GM12892 (cell line): ENCODE data around the gene TAF11.
"Not testable (repeated sequence)": the region's sequence is repeated elsewhere in the genome, so short reads cannot be mapped to it uniquely, and the experiment has no call there.

ENCODE experiments used
- DNase-seq: peaks from one replicate; pipeline ENCODE4 v3.0.0; 2011; ENCODE audit not compliant: insufficient read length
- FAIRE-seq: peaks from 2 replicates; lab custom pipeline; 2011; peaks lifted over from hg19 to GRCh38; lab: Jason Lieb, UNC
- POLR2A ChIP-seq: IDR thresholded peaks from 2 replicates; pipeline ENCODE4 v1.6.1; 2011; ENCODE audit warnings: low read depth, low read length, control low read depth
- POLR2AphosphoS5 ChIP-seq: IDR thresholded peaks from 2 replicates; pipeline ENCODE4 v1.6.1; 2011; ENCODE audit warnings: low read depth, low read length, control low read depth
- TAF1 ChIP-seq: IDR thresholded peaks from 2 replicates; pipeline ENCODE4 v1.6.1; 2011; ENCODE audit warnings: low read depth, mild to moderate bottlenecking, control low read depth, low read length, borderline replicate concordance

Gene TAF11

GRCh38 chr6:34852406-34853085 lies 35.3 kb downstream of the TAF11 start:
- DNase-seq = no peak
- no peak for FAIRE-seq
- no peak for TF ChIP-seq TAF1
- no peak for TF ChIP-seq POLR2AphosphoS5
- no peak for TF ChIP-seq POLR2A

- FAIRE-seq (no peak), DNase-seq (no peak)
Measured at GRCh38 chr6:34851361-34851760, 36.5 kb downstream of the TAF11 start.

GRCh38 chr6:34849066-34849465 lies 38.8 kb downstream of the TAF11 start:
- not testable (repeated sequence) for FAIRE-seq

More at GRCh38 chr6:34851361-34851760, 36.5 kb downstream of the TAF11 start:
- TF ChIP-seq POLR2A (no peak), TAF1 (no peak), POLR2AphosphoS5 (no peak)

GRCh38 chr6:34839666-34840352 lies 48.0 kb downstream of the TAF11 start:
- TF ChIP-seq POLR2AphosphoS5 = no peak
- TF ChIP-seq TAF1 = no peak
- no peak for TF ChIP-seq POLR2A
- DNase-seq = no peak
- FAIRE-seq = no peak

More at GRCh38 chr6:34849066-34849465, 38.8 kb downstream of the TAF11 start:
- DNase-seq = not testable (repeated sequence)

- TF ChIP-seq POLR2A = no peak
- TF ChIP-seq TAF1 = no peak
- no peak for TF ChIP-seq POLR2AphosphoS5
- no peak for DNase-seq
- FAIRE-seq = no peak
Measured at GRCh38 chr6:34837528-34837927, 50.3 kb downstream of the TAF11 start.

- no peak for TF ChIP-seq TAF1
- TF ChIP-seq POLR2AphosphoS5 = no peak
- TF ChIP-seq POLR2A = no peak
- FAIRE-seq = no peak
- no peak for DNase-seq
Measured at GRCh38 chr6:34836451-34836850, 51.4 kb downstream of the TAF11 start.

GRCh38 chr6:34836008-34836407 lies 51.8 kb downstream of the TAF11 start:
- DNase-seq (no peak), FAIRE-seq (no peak)
- no peak for TF ChIP-seq POLR2A
- TF ChIP-seq POLR2AphosphoS5 = no peak
- no peak for TF ChIP-seq TAF1

GRCh38 chr6:34834789-34835518 lies 52.9 kb downstream of the TAF11 start:
- TF ChIP-seq POLR2AphosphoS5 (no peak), TAF1 (no peak), POLR2A (no peak)
- FAIRE-seq = no peak
- DNase-seq = no peak

GRCh38 chr6:34832942-34833341 lies 54.9 kb downstream of the TAF11 start:
- no peak for DNase-seq
- no peak for FAIRE-seq
- no peak for TF ChIP-seq POLR2AphosphoS5
- no peak for TF ChIP-seq POLR2A
- TF ChIP-seq TAF1 = no peak

- TF ChIP-seq TAF1 = no peak
- no peak for DNase-seq
- FAIRE-seq = no peak
Measured at GRCh38 chr6:34829137-34829536, 58.7 kb downstream of the TAF11 start.
